Neural cell (in vitro differentiated cells): ENCODE data around the gene HOMEZ. TPM values are rescaled to one million over a fixed set of nuclear protein-coding genes. Genes with fewer than 3 reads are reported as not detected.
A peak's percentile ranks its signal among the peaks of the same experiment; 100 is the strongest.

Experiments
- H2AFZ ChIP-seq: fragments of 200-600, 300-800 bp; sonication (generic), shearing (Covaris generic); 2 replicates; pipeline ENCODE4 v1.6.0; 2014; ENCODE audit warnings: low read depth, mild to moderate bottlenecking, antibody characterized with exemption, low read length, moderate library complexity
- H3F3A ChIP-seq: fragments of 200-600 bp; shearing (Covaris generic); 2 replicates; pipeline ENCODE4 v1.6.1; 2016; ENCODE audit warnings: mild to moderate bottlenecking, moderate library complexity, mixed read lengths, antibody characterized with exemption, low read length; ENCODE audit not compliant: insufficient read depth, poor library complexity, severe bottlenecking
- H3K27ac ChIP-seq: fragments of 200-600, 300-800 bp; sonication (generic), shearing (Covaris generic); 2 replicates; pipeline ENCODE4 v1.5.1; 2014; ENCODE audit warnings: mild to moderate bottlenecking, low read length, moderate library complexity
- H3K27me3 ChIP-seq: fragments of 300-800, 200-600 bp; sonication (generic), shearing (Covaris generic); 2 replicates; pipeline ENCODE4 v1.6.0; 2014; ENCODE audit warnings: mild to moderate bottlenecking, low read depth, low read length, moderate library complexity; ENCODE audit not compliant: insufficient read depth
- H3K36me3 ChIP-seq: fragments of 300-800, 200-600 bp; sonication (generic), shearing (Covaris generic); 2 replicates; pipeline ENCODE4 v1.5.1; 2014; ENCODE audit warnings: mild to moderate bottlenecking, antibody characterized with exemption, low read length, moderate library complexity; ENCODE audit not compliant: insufficient read depth
- H3K4me2 ChIP-seq: fragments of 300-800, 200-600 bp; sonication (generic), shearing (Covaris generic); 2 replicates; pipeline ENCODE4 v1.6.0; 2014; ENCODE audit warnings: mild to moderate bottlenecking, low read length
- H3K4me3 ChIP-seq: fragments of 300-800, 200-600 bp; sonication (generic), shearing (Covaris generic); 2 replicates; pipeline ENCODE4 v1.5.1; 2014; ENCODE audit warnings: mild to moderate bottlenecking, low read length, moderate library complexity
- H3K79me2 ChIP-seq: fragments of 200-600 bp; shearing (Covaris generic); replicated peaks from 2 replicates; pipeline ENCODE4 v1.6.0; 2014; ENCODE audit warnings: mild to moderate bottlenecking, low read length, moderate library complexity; ENCODE audit not compliant: insufficient read depth
- H3K9ac ChIP-seq: fragments of 300-800, 200-600 bp; sonication (generic), shearing (Covaris generic); 2 replicates; pipeline ENCODE4 v1.6.1; 2016; ENCODE audit warnings: mild to moderate bottlenecking, low read length, mixed read lengths
- H3K9me2 ChIP-seq: fragments of 200-600 bp; shearing (Covaris generic); 2 replicates; pipeline ENCODE4 v1.6.1; 2016; ENCODE audit warnings: mild to moderate bottlenecking, low read length, mixed read lengths; ENCODE audit not compliant: insufficient read depth
- H3K9me3 ChIP-seq: fragments of 200-600, 300-800 bp; sonication (generic), shearing (Covaris generic); 2 replicates; pipeline ENCODE4 v1.6.1; 2016; ENCODE audit warnings: mild to moderate bottlenecking, mixed run types, low read length, moderate library complexity, mixed read lengths
- H4K20me1 ChIP-seq: fragments of 200-600 bp; shearing (Covaris generic); 2 replicates; pipeline ENCODE4 v1.6.1; 2016; ENCODE audit warnings: mild to moderate bottlenecking, mixed run types; ENCODE audit not compliant: insufficient read depth
- EP300 ChIP-seq: fragments of 450-650 bp; conservative IDR thresholded peaks from 2 replicates; pipeline ENCODE4 v1.6.1; 2014; ENCODE audit warnings: antibody characterized with exemption, mild to moderate bottlenecking, moderate library complexity; ENCODE audit not compliant: poor library complexity, severe bottlenecking
- EZH2 ChIP-seq: fragments of 200-600, 300-800 bp; shearing (Covaris generic), sonication (generic); IDR thresholded peaks from 2 replicates; pipeline ENCODE4 v1.6.1; 2014; ENCODE audit warnings: antibody characterized with exemption, low read length, borderline replicate concordance, mild to moderate bottlenecking; ENCODE audit not compliant: insufficient read depth, poor library complexity, severe bottlenecking
- TAF1 ChIP-seq: IDR thresholded peaks from 2 replicates; pipeline ENCODE4 v1.6.1; 2012; ENCODE audit warnings: low read depth
- polyA plus RNA-seq: library from polyadenylated mRNA; depleted of rRNA; stranded (reverse); fragments of >200 nt; gene quantifications from 2 replicates; pipeline ENCODE4 v1.2.3, GENCODE V29; 2014
- TF ChIP-seq, protein P1 (sequence below): IDR thresholded peaks from 2 replicates; pipeline ENCODE4 v1.6.1; 2012; ENCODE audit warnings: borderline replicate concordance
- TF ChIP-seq, protein P2 (sequence below): fragments of 450-650 bp; IDR thresholded peaks from 2 replicates; pipeline ENCODE4 v1.5.1; 2014; ENCODE audit warnings: antibody characterized with exemption, mild to moderate bottlenecking, moderate library complexity; ENCODE audit not compliant: poor library complexity, severe bottlenecking

Gene HOMEZ
- polyA plus RNA-seq, 1 donor from 2014 or later: 6.6 TPM

DNA sequence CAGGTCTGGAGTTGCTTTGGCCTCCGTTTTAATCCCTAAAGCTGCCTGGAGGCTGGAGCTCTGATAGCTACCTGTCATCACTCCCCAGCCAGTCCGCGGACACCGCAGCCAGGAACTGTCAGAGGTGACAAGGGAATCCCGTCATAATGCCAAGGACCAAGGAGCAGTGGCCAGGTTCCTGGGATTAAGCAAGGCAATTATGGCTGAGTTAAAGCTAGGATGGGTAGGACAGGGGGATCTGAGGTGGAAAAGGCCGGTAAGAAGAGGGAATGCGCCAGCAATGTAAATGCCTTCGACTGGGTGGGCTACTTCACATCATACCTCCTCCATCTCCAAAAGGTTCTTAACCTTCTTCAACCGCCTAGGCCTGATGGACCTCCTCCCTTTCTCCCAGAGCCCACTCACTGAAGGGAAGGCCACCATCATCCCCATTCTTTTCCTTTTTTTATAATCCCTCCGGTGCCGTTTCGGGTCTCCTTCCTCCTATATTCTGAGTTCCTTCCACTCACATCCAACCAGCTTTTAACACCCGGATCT lies 14.8 kb upstream of the HOMEZ start:
- Histone ChIP-seq H3K9me3 (no peaks in the 10 kb centered on the region), H3K36me3 (no peaks in the 10 kb centered on the region), H3K27me3 (no peaks in the 10 kb centered on the region), H3K4me2 (peak overlapping the region; percentile 100), H3K4me3 (peak overlapping the region; percentile 96), H3K9me2 (no peaks in the 10 kb centered on the region), H3K27ac (peak overlapping the region; percentile 99), H3K79me2 (peaks cover 6% of the 10 kb centered on the region), H3F3A (peaks cover 13% of the 10 kb centered on the region), H4K20me1 (no peaks in the 10 kb centered on the region), H2AFZ (peak overlapping the region; percentile 72), H3K9ac (peak overlapping the region; percentile 96)
- TF ChIP-seq, protein P1, sequence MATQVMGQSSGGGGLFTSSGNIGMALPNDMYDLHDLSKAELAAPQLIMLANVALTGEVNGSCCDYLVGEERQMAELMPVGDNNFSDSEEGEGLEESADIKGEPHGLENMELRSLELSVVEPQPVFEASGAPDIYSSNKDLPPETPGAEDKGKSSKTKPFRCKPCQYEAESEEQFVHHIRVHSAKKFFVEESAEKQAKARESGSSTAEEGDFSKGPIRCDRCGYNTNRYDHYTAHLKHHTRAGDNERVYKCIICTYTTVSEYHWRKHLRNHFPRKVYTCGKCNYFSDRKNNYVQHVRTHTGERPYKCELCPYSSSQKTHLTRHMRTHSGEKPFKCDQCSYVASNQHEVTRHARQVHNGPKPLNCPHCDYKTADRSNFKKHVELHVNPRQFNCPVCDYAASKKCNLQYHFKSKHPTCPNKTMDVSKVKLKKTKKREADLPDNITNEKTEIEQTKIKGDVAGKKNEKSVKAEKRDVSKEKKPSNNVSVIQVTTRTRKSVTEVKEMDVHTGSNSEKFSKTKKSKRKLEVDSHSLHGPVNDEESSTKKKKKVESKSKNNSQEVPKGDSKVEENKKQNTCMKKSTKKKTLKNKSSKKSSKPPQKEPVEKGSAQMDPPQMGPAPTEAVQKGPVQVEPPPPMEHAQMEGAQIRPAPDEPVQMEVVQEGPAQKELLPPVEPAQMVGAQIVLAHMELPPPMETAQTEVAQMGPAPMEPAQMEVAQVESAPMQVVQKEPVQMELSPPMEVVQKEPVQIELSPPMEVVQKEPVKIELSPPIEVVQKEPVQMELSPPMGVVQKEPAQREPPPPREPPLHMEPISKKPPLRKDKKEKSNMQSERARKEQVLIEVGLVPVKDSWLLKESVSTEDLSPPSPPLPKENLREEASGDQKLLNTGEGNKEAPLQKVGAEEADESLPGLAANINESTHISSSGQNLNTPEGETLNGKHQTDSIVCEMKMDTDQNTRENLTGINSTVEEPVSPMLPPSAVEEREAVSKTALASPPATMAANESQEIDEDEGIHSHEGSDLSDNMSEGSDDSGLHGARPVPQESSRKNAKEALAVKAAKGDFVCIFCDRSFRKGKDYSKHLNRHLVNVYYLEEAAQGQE: peak; percentile 7
- TF ChIP-seq, protein P2, sequence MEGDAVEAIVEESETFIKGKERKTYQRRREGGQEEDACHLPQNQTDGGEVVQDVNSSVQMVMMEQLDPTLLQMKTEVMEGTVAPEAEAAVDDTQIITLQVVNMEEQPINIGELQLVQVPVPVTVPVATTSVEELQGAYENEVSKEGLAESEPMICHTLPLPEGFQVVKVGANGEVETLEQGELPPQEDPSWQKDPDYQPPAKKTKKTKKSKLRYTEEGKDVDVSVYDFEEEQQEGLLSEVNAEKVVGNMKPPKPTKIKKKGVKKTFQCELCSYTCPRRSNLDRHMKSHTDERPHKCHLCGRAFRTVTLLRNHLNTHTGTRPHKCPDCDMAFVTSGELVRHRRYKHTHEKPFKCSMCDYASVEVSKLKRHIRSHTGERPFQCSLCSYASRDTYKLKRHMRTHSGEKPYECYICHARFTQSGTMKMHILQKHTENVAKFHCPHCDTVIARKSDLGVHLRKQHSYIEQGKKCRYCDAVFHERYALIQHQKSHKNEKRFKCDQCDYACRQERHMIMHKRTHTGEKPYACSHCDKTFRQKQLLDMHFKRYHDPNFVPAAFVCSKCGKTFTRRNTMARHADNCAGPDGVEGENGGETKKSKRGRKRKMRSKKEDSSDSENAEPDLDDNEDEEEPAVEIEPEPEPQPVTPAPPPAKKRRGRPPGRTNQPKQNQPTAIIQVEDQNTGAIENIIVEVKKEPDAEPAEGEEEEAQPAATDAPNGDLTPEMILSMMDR: no peak

DNA sequence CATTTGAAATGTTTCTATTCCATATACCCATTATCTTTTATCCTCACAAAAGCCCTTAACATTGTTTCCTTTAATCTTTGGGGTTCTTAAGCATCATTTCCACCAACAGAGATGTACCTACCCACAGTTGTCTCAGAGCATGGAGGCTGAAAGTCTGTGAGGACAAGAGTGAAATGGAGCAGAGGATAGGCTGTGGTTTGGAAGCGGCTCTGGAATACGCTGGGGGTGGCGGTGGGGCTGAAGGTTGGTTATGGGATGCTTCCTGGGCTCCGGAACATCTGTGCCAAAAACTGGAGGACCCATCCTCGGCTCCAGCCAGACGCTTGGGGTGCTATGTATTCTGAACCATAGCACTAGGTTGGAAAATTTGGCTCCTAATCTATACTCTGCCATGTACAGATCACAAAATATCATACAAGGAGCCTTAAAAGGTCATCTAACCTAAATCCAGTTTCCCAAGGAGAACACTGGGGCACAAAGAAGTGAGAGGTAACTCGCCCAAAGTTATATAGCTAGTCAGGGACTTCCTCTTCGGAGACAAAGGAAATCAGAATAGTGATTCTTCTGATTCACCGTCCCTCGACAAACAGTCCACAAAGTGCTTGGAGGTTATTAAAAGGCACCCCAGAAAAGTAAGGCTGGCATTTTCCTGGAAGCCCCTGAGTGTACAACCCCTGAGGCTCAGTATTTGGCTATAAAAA lies 14.2 kb upstream of the HOMEZ start:
- H3F3A ChIP-seq: peaks cover 13% of the 10 kb centered on the region
- H3K36me3 ChIP-seq: no peaks in the 10 kb centered on the region
- H3K4me3 ChIP-seq: peak overlapping the region; percentile 96
- H3K9me2 ChIP-seq: no peaks in the 10 kb centered on the region
- peak overlapping the region; percentile 96 for H3K9ac ChIP-seq
- no peaks in the 10 kb centered on the region for H3K27me3 ChIP-seq
- no peaks in the 10 kb centered on the region for H4K20me1 ChIP-seq
- H3K79me2 ChIP-seq: peaks cover 5% of the 10 kb centered on the region
- peak overlapping the region; percentile 99 for H3K27ac ChIP-seq
- peak overlapping the region; percentile 100 for H3K4me2 ChIP-seq
- H3K9me3 ChIP-seq: no peaks in the 10 kb centered on the region
- TF ChIP-seq EP300: no peak
- TF ChIP-seq, protein P1: no peak
- no peak for TF ChIP-seq TAF1
- TF ChIP-seq, protein P2: peak; percentile 40
- TF ChIP-seq EZH2: no peak
- H2AFZ ChIP-seq: peak overlapping the region; percentile 72
